ENCODE data around the gene FNIP1.
"Not testable (repeated sequence)": the region's sequence is repeated elsewhere in the genome, so short reads cannot be mapped to it uniquely, and the experiment has no call there.

The FNIP1 gene

DNA sequence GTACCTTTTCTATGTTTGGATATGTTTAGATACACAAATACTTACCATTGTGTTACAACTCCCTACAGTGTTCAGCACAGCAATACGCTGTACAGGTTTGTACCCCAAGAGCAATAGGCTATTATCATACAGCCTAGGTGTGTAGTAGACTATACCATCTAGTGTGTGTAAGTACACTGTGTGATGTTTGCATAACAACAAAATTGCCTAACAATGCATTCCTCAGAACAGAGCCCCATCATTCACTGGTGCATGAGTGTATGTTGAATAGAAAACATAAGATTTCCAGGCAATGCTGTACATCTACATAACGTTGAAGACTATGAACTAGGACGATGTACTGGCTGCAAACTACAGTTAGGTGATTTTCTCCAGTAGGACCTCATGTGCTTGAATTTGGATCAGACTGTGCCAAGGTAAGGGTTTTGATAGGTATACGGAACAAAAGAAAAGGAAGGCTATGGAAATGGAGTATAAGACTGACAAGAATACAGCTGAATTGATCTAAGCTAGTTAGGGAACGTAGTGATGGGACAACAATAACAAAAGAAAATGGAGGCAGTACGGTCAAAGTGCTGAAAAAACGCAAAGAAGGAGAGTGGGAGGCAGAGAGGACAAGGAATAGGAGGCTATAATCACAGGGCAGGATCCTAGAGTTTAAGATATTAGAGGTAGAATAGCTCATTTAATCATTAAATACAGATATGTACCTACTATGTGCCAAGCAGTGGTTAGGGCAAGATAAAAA is 46.9 kb downstream of the FNIP1 start:
- no peak for FAIRE-seq

DNA sequence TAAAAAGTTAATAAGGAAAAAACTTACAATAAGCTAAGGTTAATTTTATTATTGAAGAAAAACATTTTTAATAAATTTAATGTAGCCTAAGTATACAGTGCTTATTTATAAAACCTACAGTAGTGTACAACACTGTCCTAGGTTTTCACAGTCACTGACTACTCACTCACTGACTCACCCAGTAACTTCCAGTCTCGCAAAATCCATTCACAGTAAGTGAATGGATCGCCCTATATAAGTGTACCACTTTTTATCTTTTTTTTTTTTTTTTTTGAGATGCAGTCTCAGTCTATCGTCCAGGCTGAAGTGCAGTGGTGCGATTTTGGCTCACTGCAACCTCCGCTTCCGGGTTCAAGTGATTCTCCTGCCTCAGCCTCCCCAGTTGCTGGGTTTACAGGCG is 47.7 kb downstream of the FNIP1 start:
- no peak for FAIRE-seq

DNA sequence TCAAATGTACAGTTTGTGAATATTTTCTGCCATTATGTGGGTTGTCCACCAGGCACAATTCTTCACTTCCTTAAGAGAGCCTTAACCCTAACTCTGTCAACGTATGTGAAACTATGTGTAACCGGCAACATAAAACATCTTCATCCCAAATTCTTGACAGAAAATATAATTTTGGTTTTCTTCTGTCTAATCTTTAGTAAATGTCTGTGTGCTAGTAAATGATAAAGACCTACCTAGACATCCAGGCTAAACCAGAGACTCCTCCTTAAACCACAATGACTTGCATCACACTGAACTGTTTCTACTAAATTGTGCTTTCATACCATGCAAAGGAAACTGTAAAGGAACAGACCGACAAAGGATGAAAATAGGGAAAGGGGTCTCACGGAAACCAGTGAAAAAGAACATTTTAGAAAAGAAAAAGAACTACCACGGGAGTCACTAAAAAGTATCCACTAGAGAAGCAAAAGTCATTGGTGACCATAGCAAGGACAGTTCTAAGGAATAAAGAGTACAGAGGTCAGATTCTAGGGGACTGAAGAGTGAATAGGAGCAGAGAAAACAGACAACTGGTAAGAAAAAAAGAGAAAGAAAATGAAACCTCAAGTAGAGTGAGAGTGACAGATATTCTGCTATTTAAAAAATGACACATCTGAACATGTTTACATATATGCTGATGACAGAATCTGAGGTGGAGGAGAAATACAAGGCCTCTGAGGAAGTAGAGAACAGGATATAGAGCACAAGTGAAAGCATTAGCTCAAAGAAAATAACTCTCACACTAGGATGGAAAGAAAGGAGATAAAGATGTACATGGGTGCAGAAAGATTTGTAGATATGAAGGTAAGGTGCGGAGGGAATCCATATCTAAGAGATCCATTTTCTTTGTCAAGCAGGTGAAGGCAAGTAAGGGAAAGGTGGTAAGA is 49.4 kb downstream of the FNIP1 start:
- FAIRE-seq, result no peak

DNA sequence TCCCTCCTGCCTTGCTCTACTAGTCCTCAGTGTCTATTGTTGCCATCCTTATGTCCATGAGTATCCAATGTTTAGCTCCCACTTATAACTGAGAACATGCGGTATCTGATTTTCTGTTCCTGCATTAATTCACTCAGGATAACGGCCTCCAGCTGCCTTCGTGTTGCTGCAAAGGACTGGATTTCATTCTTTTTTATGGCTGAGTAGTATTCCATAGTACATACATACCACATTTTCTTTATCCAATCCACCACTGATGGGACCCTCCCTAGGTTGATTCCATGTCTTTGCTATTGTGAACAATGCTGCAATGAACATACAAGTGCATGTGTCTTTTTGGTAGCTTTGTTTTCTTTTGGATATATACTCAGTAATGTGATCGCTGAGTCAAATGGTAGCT is 50.4 kb downstream of the FNIP1 start:
- FAIRE-seq, result no peak

DNA sequence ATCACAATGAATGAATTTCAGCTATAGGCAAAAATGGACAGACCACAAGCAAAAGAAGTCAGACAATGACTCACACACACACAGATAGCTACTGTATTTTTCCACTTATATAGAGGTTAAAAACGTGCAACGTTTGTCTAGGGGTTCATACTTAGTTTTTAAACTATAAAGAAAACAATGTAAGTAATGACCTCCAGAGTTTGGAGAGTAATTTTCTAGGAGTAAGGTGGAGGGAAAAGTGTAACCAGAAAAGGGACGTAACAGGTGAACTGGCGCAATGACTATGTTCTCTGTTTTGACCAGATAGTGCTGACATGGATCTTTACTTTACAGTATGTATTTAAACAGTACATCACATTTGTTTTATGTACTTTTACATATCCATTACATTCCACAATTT is 51.1 kb downstream of the FNIP1 start:
- FAIRE-seq, result no peak

DNA sequence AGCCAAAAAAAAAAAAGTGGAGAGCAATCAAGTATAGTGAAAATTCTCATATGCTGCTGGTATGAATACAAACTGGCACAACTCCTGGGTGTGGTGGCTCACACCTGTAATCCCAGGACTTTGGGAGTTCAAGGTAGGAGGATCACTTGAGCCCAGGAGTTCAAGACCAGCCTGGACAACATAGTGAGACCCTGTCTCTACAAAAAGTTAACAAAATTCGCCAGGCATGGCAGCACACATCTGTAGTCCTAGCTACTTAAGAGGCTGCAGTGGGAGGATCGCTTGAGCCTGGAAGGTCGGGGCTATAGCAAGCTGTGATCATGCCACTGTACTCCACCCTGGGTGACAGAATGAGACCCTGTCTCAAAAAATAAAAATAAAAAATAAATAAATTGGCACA is 51.7 kb downstream of the FNIP1 start:
- FAIRE-seq, result no peak

DNA sequence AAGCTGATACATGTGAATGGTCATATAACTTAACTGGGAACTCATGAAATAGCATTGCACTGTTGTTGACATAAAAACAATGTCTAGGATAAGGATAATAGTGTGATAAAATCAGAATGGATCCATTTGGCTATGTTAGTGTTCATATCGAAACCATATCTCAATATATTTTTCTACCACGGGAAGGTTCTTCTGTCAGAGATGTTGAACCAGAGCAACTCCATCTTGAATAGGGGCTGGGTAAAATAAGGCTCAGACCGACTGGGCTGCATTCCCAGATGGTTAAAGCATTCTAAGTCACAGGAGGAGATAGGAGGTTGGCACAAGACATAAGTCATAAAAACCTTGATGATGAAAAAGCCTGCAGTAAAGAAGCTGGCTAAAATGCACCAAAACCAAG is 56.3 kb downstream of the FNIP1 start:
- FAIRE-seq, result no peak

DNA sequence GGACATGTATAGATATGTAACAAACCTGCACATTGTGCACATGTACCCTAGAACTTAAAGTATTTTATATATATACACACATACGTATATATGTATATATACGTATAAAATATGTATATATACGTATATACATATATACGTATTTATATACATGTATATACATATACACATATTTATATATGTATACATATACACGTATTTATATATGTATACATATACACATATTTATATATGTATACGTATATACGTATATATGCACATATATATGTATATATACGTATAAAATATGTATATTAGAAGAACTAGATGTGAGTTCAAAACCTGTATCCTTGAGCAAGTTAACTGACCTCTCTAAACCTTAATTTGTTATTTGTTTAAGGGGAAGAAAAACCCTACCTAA is 61.4 kb downstream of the FNIP1 start:
- FAIRE-seq, result peak; percentile 13

DNA sequence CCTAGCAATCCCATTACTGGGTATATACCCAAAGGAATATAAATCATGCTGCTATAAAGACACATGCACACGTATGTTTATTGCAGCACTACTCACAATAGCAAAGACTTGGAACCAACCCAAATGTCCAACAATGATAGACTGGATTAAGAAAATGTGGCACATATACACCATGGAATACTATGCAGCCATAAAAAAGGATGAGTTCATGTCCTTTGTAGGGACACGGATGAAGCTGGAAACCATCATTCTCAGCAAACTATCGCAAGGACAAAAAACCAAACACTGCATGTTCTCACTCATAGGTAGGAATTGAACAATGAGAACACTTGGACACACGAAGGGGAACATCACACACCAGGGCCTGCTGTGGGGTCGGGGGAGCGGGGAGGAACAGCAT is 61.9 kb downstream of the FNIP1 start:
- not testable (repeated sequence) for FAIRE-seq

DNA sequence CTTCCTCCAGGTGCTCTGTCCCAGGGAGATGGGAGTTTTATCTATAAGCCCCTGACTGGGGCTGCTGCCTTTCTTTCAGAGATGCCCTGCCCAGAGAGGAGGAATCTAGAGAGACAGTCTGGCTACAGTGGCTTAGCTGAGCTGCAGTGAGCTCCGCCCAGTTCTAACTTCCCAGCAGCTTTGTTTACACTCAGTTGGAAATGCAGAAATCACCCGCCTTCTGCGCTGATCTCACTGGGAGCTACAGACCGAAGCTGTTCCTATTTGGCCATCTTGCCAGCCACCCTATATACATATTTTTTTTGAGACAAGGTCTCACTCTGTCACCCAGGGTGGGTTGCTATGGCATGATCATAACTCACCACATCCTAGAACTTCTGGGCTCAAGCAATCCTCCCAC is 67.5 kb downstream of the FNIP1 start:
- FAIRE-seq, result not testable (repeated sequence)

DNA sequence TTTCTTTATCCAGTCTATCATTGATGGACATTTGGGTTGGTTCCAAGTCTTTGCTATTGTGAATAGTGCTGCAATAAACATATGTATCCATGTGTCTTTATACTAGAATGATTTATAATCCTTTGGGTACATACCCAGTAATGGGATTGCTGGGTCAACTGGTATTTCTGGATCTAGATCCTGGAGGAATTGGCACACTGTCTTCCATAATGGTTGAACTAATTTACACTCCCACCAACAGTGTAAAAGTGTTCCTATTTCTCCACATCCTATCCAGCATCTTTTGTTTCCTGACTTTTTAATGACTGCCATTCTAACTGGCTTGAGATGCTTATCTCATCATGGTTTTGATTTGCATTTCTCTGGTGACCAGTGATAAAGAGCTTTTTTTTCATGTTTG is 72.7 kb downstream of the FNIP1 start:
- not testable (repeated sequence) for FAIRE-seq

DNA sequence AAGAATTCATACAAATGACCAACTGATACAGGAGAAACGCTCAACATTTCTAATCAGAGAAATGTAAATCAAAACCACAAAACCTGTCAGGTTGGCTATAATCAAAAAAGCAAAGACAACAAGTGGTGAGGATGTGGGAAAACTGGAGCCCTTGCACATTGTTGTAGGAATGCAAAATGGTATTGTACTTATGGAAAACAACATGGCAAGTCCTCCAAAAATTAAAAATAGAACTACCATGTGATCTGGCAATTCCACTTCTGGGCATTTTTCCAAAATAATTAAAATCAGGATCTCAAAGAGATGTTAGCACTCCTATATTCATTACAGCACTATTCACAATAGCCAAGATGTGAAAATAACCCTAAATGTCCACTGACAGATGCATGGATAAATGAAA is 76.1 kb downstream of the FNIP1 start:
- no peak for FAIRE-seq

DNA sequence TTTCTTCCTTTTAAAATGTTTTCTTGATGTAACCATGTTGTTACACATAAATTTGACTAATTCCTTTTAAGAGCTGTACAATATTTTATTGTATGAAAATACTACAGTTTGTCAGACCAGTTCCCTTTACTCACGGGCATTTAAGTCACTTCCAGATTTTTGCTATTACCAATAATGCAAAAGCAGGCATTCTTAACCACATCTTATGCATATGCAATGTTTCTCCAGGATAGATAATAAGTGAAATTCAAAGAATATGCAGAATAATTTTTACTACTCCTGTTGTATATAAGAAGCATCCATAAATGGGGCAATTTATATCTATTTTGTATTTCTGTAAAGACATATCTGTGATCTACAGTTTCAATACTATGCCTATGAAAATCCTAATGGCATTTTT is 77.3 kb downstream of the FNIP1 start:
- FAIRE-seq, result no peak

DNA sequence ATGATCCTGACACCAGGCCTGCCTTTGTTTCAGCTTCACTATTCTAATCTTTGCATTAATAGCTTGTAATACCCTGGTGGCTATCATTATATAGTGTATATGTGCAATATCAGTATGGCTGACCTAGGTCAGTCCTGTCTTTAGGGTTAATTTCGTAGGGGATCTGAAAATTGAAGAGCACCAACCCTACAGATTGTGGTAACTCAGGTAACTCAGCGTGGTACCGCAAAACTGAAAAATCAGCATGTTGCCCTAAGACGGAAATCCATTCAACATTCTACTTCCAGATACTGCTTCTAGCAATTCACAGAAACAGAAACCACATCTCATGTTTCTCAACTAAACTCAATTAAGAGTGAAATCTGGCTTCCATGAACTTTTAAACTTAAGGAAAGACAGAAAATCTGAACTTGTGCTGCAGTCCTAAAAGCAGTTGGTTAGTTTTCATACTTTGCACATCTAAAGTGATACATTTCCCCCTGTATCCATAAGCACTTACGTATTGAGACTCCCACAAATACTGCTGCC is 78.3 kb downstream of the FNIP1 start:
- no peak for FAIRE-seq

DNA sequence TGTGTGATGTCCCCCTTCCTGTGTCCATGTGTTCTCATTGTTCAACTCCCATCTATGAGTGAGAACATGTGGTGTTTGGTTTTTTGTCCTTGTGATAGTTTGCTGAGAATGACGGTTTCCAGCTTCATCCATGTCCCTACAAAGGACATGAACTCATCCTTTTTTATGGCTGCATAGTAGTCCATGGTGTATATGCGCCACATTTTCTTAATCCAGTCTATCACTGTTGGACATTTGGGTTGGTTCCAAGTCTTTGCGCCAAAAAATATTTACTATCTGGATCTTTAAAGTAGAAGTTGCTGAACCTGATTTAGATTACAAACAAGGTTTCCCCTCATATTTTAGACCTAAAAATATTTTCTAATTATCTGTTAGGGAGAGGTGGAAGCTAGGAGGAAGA is 79.7 kb downstream of the FNIP1 start:
- FAIRE-seq, result not testable (repeated sequence)

DNA sequence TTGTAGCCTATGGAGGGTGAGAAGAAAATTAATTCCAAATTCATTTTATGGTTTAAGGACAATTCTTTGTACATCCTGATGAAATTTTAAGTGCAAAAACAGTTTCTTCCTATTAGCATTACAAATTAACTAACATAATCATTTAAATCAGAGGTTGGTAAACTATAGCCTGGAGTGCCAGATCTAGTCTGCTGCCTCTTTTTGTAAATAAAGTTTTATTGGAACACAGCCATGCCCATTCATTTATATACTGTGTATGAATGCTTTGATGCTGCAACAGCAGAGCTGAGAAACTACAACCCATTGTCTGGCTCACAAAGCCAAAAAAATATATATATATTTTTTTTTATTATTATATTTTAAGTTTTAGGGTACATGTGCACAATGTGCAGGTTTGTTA is 80.2 kb downstream of the FNIP1 start:
- FAIRE-seq, result no peak

DNA sequence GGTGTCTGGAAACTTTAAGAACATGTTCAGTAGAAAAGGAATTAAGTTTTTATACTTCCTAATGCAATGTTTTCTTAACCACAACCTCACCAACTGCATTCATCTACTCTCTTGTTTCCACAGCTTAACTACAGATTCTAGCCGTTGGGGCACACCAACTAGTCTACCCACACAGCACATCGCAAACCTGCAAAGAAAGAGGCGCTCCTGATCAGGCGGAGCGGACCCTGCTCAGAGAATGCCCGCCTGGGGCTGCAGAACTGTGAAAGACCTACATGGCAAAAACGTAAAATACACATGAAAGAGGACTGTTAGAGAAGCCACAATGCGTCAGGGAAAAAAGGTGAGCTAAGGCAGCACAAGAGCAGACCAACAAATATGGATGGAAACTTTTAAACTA is 86.4 kb downstream of the FNIP1 start:
- FAIRE-seq, result no peak

DNA sequence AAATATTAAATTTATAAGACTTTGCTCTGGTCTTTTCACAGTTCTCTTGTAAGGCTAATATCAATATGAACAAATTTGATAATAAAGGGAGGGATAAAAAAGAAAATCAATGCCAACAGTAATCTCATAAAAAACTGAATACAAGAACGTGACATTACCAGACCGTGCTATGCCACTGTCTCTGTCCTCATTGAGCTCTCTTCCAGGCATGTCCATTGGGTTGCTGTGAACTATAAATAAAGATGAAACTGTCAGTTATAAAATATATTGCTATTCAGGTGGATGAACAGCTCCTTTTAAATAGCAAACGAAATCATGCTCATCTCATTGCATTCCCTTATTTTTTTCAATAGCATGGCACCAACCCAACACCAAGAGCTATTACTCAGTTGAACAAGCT is 87.8 kb downstream of the FNIP1 start:
- FAIRE-seq, result no peak

DNA sequence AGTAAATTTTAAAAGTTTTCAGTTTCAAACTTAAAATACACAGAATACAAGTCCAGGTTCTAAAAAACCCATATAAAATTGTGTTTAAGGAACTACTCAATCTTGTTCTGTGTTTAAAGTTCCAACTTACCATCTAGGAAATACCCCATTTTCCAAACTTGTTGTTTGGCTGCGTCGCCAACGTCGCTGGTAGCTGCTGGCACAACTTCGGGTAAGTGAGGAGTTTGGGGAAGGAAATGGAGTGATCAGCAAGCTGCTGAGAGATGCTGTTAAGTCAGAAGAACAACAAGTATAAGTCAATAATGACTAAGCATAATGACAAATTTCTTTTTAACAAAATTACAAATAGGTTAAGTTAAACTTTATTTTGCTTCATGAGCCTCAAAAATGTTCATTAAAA is 90.5 kb downstream of the FNIP1 start:
- FAIRE-seq, result no peak

DNA sequence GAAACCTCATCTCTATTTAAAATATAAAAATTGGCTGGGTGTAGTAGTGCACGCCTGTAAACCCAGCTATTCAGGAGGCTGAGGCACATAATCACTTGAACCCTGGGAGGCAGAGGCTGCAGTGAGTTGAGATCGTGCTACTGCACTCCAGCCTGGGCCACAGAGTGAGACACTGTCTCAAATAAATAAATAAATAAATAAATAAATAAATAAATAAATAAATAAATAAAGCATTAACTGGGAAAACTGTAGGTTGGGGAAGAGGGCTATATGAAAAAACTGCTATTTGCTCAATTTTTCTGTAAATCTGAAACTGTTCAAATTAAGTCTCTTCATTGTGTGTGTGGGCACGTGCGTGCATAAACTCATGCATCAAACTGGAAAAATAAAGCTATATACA is 101.9 kb downstream of the FNIP1 start:
- no peak for FAIRE-seq

DNA sequence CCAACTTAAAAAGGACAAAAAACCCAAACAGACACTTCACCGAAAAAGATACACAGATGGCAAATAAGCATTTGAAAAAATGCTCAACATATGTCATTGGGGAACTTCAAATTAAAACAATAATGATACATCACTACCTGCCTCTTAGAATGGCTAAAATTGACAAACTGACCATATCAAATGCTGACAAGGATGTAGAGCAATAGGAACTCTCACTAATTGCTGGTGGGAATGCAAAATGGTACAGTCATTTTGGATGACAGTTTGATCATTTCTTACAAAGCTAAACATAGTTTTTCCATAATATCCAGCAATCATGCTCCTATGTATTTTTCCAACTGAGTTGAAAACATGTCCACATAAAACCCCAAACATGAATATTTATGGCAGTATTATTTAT is 102.9 kb downstream of the FNIP1 start:
- no peak for FAIRE-seq

DNA sequence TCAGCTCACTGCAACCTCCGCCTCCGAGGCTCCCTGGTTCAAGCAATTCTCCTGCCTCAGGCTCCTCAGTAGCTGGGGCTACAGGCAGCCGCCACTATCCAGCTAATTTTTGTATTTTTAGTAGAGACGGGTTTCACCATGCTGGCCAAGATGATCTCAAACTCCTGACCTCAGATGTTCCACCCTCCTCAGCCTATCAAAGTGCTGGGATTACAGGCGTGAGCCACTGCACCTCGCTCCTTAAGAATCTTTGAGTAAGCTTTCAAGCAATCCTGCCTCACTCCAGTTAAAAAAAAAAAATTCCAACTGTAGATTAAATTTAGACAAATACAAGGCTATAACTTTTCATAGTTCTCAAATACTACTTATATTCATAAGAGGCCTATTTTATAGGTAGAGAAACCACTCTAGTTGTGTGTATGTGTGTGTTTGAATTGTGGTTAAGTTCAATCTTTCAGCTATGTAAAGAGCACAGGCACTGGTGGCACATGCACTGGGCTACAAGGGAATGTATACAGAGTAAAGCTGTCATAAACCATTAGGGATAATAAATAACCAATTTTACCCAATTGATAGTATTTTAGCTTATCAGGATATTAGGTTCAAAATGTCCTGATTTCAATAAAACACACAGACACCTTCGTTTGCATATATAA is 111.2 kb downstream of the FNIP1 start:
- no peak for FAIRE-seq

DNA sequence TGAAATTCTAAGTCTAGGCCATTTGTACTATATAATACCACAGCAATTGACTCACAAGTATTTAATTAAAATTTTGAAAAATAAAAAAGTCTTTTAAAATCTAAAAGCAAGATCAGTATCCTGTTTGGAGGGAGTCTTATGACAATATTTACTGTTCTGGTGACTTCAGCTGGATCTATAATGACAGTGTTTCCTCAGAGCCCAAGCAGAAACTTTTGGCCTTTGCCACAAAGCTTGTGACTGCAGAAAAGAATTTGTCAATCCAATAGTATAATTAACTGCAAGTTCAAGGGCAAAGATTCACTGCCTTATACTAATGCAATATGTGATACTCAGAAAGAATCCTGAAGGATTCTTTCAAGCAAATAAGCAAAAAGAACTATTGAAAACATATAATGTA is 112.2 kb downstream of the FNIP1 start:
- FAIRE-seq, result no peak

DNA sequence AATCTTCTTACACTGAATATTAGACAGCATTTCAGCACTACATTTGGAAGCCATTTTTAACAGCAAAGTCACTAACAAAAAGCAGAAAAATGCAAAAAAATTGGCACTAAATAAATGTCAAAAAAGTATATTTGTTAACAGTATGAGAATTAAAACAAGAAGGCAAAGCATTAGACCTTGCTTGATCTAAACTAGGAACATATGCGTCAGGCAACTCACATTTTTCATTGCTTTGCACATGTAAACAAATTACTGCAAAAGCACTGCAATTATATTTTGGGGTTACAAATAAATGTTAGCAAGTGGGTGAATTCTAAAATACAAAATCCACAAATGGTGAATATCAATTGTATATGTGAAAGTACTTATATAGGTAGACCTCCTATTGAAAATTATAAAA is 112.8 kb downstream of the FNIP1 start:
- no peak for FAIRE-seq

Measured in TTC549 (cell line).